Mesodermal cell (in vitro differentiated cells): ENCODE measurements around the gene BMERB1.
A peak's percentile ranks its signal among the peaks of the same experiment; 100 is the strongest.
"Not testable (repeated sequence)": the region's sequence is repeated elsewhere in the genome, so short reads cannot be mapped to it uniquely, and the experiment has no call there.

Source experiments
- H3K27ac ChIP-seq: 2 replicates; pipeline ENCODE4 v1.7.0; 2013; ENCODE audit warnings: mild to moderate bottlenecking, low read depth, low read length, moderate library complexity; ENCODE audit not compliant: severe bottlenecking
- H3K36me3 ChIP-seq: 2 replicates; pipeline ENCODE4 v1.7.1; 2013; ENCODE audit warnings: mild to moderate bottlenecking, low read length, moderate library complexity; ENCODE audit not compliant: control insufficient read depth, insufficient read depth
- H3K4me1 ChIP-seq: one replicate; pipeline ENCODE4 v1.7.1; 2013; ENCODE audit warnings: mild to moderate bottlenecking, low read length; ENCODE audit not compliant: insufficient read depth, control insufficient read depth, poor library complexity, severe bottlenecking
- H3K4me3 ChIP-seq: 2 replicates; pipeline ENCODE4 v1.7.0; 2013; ENCODE audit warnings: low read length, control low read depth, mild to moderate bottlenecking; ENCODE audit not compliant: insufficient read depth, poor library complexity, severe bottlenecking; ENCODE audit errors: extremely low read depth
- H3K9me3 ChIP-seq: 2 replicates; pipeline ENCODE4 v1.7.1; 2013; ENCODE audit warnings: mild to moderate bottlenecking, low read length, moderate library complexity; ENCODE audit not compliant: control insufficient read depth
- WGBS, 2 experiments: methylation state at CpG; one replicate each; pipeline ENCODE4 v1.1.5; 2013; ENCODE audit warnings: missing lambda C conversion rate in 2 of 2; ENCODE audit not compliant: insufficient coverage in 2 of 2; 5-methylcytosine and 5-hydroxymethylcytosine counted together

Gene BMERB1

GRCh38 chr16:15460601-15461000 is 26.2 kb downstream of the BMERB1 start:
- Histone ChIP-seq H3K27ac (no peak overlapping the region), H3K9me3 (no peaks in the 10 kb centered on the region), H3K4me3 (no peak overlapping the region), H3K36me3 (peaks cover 5% of the 10 kb centered on the region), H3K4me1 (no peaks in the 10 kb centered on the region)
- WGBS, 2 experiments = 94 to 100% methylated on average over 1 to 2 of the region's 3 CpGs

- Histone ChIP-seq H3K4me3 (no peak overlapping the region), H3K36me3 (peaks cover 5% of the 10 kb centered on the region), H3K27ac (no peak overlapping the region), H3K9me3 (no peaks in the 10 kb centered on the region), H3K4me1 (no peaks in the 10 kb centered on the region)
- 87 to 100% methylated on average over 3 to 4 of the region's 6 CpGs for WGBS, 2 experiments
These were observed 27.0 kb downstream of the BMERB1 start for GRCh38 chr16:15461376-15461775.

- no peak overlapping the region for H3K4me3 ChIP-seq
- WGBS, 2 experiments = 100% methylated on average over 2 of the region's 4 CpGs; no CpG with 5 or more reads in 1 of the 2 experiments
- no peaks in the 10 kb centered on the region for H3K4me1 ChIP-seq
- H3K27ac ChIP-seq = no peak overlapping the region
- H3K9me3 ChIP-seq = peaks cover 6% of the 10 kb centered on the region
- H3K36me3 ChIP-seq = peaks cover 5% of the 10 kb centered on the region
These were observed 30.2 kb downstream of the BMERB1 start for GRCh38 chr16:15464401-15465186.

- Histone ChIP-seq H3K4me1 (no peaks in the 10 kb centered on the region), H3K9me3 (peaks cover 6% of the 10 kb centered on the region), H3K36me3 (peaks cover 5% of the 10 kb centered on the region), H3K27ac (no peak overlapping the region), H3K4me3 (no peak overlapping the region)
- WGBS, 2 experiments = 89 to 100% methylated on average over 1 of the region's 2 CpGs
These were observed 31.7 kb downstream of the BMERB1 start for GRCh38 chr16:15466131-15466530.

GRCh38 chr16:15466886-15467781 is 32.7 kb downstream of the BMERB1 start:
- Histone ChIP-seq H3K4me1 (no peaks in the 10 kb centered on the region), H3K9me3 (peaks cover 6% of the 10 kb centered on the region), H3K4me3 (no peak overlapping the region), H3K36me3 (peaks cover 5% of the 10 kb centered on the region), H3K27ac (no peak overlapping the region)
- WGBS, 2 experiments = no CpG with 5 or more reads among the region's 3 CpGs

- H3K27ac ChIP-seq, H3K4me3 ChIP-seq, H3K4me1 ChIP-seq, H3K36me3 ChIP-seq: not testable (repeated sequence)
- H3K9me3 ChIP-seq = peaks cover 11% of the 10 kb centered on the region
- 80 to 94% methylated on average over 1 to 2 of the region's 4 CpGs for WGBS, 2 experiments
These were observed 42.6 kb downstream of the BMERB1 start for GRCh38 chr16:15476971-15477370.

GRCh38 chr16:15477802-15478201 is 43.4 kb downstream of the BMERB1 start:
- peaks cover 6% of the 10 kb centered on the region for H3K4me1 ChIP-seq
- H3K9me3 ChIP-seq = peaks cover 11% of the 10 kb centered on the region
- H3K27ac ChIP-seq = no peak overlapping the region
- no peak overlapping the region for H3K4me3 ChIP-seq
- peaks cover 8% of the 10 kb centered on the region for H3K36me3 ChIP-seq
- WGBS, 2 experiments = no CpG with 5 or more reads among the region's 2 CpGs

- WGBS, 2 experiments = 43 to 70% methylated on average over 1 to 2 of the region's 3 CpGs
- H3K4me1 ChIP-seq = peaks cover 6% of the 10 kb centered on the region
- peaks cover 6% of the 10 kb centered on the region for H3K36me3 ChIP-seq
- H3K27ac ChIP-seq = peak overlapping the region; percentile 33
- H3K9me3 ChIP-seq = no peaks in the 10 kb centered on the region
- no peak overlapping the region for H3K4me3 ChIP-seq
These were observed 47.8 kb downstream of the BMERB1 start for GRCh38 chr16:15482068-15482747.

- WGBS, 2 experiments = 97 to 98% methylated on average over 5 of the region's 7 CpGs
These were observed 48.4 kb downstream of the BMERB1 start for GRCh38 chr16:15482748-15483298.

GRCh38 chr16:15483857-15484256 is 49.5 kb downstream of the BMERB1 start:
- 100% methylated on average over 1 of the region's 2 CpGs; no CpG with 5 or more reads in 1 of the 2 experiments for WGBS, 2 experiments
- Histone ChIP-seq H3K4me1 (peaks cover 17% of the 10 kb centered on the region), H3K27ac (no peak overlapping the region), H3K36me3 (peaks cover 6% of the 10 kb centered on the region), H3K9me3 (no peaks in the 10 kb centered on the region), H3K4me3 (no peak overlapping the region)

More at GRCh38 chr16:15482748-15483298, 48.4 kb downstream of the BMERB1 start:
- H3K27ac ChIP-seq = no peak overlapping the region
- H3K36me3 ChIP-seq = peaks cover 6% of the 10 kb centered on the region
- no peaks in the 10 kb centered on the region for H3K9me3 ChIP-seq
- no peak overlapping the region for H3K4me3 ChIP-seq
- H3K4me1 ChIP-seq = peaks cover 9% of the 10 kb centered on the region
